Choroid plexus epithelial cell (primary cell): Measurements from ENCODE around the gene PPP5C.
A peak's percentile ranks its signal among the peaks of the same experiment; 100 is the strongest.

Experiments
- DNase-seq: peaks from one replicate; pipeline ENCODE4 v3.0.0-alpha.2; 2010; ENCODE audit warnings: low read depth
- H3K4me3 ChIP-seq: 2 replicates; pipeline ENCODE4 v1.5.1; 2011; ENCODE audit warnings: low read depth, mild to moderate bottlenecking, control low read depth, low read length, moderate library complexity
- CTCF ChIP-seq: conservative IDR thresholded peaks from 2 replicates; pipeline ENCODE4 v1.5.1; 2011; ENCODE audit warnings: low read depth, mild to moderate bottlenecking, control low read depth, inconsistent platforms, low read length, moderate library complexity

Gene PPP5C

DNA sequence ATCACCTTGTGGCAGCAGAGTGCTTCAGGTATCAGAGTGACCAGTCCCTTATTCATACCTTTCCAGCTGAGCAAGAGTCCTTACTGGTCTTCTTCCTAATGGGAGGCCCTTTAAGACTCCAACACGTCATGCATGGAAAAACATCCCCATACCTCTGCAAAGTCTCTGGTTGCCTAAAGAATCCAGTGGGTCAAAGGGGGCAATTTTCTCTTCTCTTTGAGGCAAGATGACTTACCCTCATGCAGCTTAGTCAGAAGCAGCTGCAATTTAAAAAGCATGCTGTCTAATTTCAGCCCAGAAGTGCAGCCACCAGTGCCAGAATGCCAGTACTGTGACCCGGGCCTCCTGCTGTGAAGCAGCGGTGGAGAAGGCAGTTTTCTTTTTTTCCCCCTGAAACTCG, 18.7 kb downstream of the PPP5C start:
- H3K4me3 ChIP-seq, result no peak overlapping the region
- no peak for TF ChIP-seq CTCF
- DNase-seq, result peak; percentile 62

GRCh38 chr19:46366620-46367292, 19.9 kb downstream of the PPP5C start:
- no peak for DNase-seq
- no peak overlapping the region for H3K4me3 ChIP-seq
- no peak for TF ChIP-seq CTCF

DNA sequence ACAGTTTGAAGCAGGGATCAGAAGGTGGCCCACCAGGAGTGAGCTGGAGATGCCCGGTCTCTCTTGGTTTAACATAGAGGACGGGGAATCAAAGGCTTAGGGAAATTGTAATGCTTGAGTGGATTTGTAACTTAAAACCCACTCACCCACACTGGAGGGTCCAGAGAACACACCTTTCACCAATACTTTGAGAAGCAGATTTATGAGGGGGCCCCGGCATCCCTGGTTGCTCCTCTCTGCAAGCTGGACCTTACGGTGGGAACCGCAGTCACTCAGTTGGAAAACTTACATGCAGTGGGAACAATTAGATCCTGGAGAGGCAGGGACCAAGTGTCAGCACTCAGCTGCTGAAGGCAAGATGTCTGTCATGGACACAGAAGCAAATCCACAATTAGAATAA, 20.5 kb downstream of the PPP5C start:
- TF ChIP-seq CTCF, result no peak

DNA sequence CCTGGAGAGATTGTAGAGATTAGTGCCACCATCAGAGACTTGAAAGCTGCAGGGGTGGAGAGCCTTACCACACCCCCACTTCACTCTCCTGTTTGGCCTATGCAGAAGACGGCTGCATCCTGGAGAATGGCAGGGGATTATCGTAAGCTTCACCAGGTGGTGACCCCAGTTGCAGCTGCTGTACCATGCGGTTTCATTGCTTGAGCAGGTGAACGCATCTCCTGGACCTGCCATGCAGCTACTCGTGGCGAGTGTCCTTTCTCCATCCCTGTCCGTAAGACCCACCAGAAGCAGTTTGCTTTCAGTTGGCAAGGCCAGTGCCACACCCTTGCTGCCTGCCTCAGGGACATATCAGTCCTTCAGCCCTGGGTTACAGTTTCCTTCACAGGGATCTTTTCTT, 21.2 kb downstream of the PPP5C start:
- no peak for TF ChIP-seq CTCF
- no peak overlapping the region for H3K4me3 ChIP-seq
- no peak for DNase-seq

More for the DNA sequence above, 20.5 kb downstream of the PPP5C start:
- H3K4me3 ChIP-seq, result no peak overlapping the region
- no peak for DNase-seq

DNA sequence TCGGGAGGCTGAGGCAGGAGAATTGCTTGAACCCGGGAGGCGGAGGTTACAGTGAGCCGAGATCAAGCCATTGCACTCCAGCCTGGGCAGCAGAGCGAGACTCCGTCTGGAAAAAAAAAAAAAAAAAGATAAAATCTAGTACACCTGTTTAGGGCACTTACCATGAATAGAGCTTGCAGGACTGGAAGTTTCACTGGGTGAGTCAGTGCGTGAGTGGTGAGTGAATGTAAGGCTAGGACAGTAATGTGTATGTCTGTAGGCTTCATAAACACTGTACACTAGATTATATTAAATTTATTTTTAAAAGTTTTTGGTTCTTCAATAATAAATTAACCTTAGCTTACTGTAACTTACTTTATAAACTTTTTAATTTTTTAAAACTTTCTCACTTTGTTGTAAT, 22.9 kb downstream of the PPP5C start:
- DNase-seq, result no peak
- H3K4me3 ChIP-seq, result no peak overlapping the region
- TF ChIP-seq CTCF, result no peak

DNA sequence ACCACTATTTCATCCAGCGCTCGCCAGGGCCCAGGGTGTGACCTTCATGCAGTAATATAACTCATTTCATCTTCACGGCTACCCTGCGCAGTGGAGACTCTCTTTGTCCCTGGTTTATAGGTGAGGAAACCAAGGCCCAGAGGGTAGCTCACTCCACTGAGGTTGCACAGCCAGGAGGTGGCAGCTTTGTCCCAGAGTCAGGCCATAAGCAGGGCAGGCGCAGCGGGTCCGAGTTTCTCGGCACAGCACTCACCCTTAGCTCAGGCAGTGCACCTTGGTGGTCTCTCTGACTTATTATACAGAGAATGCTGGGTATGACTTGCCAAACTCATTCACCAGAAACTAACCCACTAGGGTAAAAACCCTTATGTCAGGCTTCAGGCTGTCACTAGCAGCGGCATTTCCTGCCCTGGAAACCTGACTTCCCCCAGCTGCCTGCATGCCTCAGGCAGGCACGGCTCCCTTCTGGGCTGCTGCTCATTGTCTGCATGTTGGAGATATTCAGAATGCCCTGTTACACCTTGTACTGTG, 24.5 kb downstream of the PPP5C start:
- peak; percentile 23 for DNase-seq
- peak; percentile 5 for TF ChIP-seq CTCF
- H3K4me3 ChIP-seq, result no peak overlapping the region

- H3K4me3 ChIP-seq, result no peak overlapping the region
- TF ChIP-seq CTCF, result peak; percentile 61
- DNase-seq, result peak; percentile 46
Observed at GRCh38 chr19:46372901-46373490, 26.1 kb downstream of the PPP5C start.
